Left cardiac atrium (tissue), 4 donors: ENCODE results near the gene PRPSAP1. TPM values are rescaled to one million over a fixed set of nuclear protein-coding genes. Genes with fewer than 3 reads are reported as not detected.
A peak's percentile ranks its signal among the peaks of the same experiment; 100 is the strongest.

Experiments
- ATAC-seq, 2 donors: fragments of 200-7000 bp; cut with Tn5 transposase; one replicate each; pipeline ENCODE4 v1.9.1; 2020; ENCODE audit warnings: mild to moderate bottlenecking in 2 of 2, moderate library complexity in 2 of 2
- DNase-seq: peaks from one replicate; pipeline ENCODE4 v3.0.0-alpha.2; 2020
- intact Hi-C, 2 donors: fragments of 100-400 bp; cut with DNase I; formaldehyde crosslinking; loops; one replicate each; pipeline versions ENCODE4 v1.14.1 to v1.15.1; 2022 to 2023
- total RNA-seq, 2 donors: library from RNA; stranded (reverse); fragmentation: NEBNext Ultra II Directional; extraction: Animal tissue kit (Norgen Biotek cat#: 25700); gene quantifications; one replicate each; pipeline ENCODE4 v1.2.1, GENCODE V29; 2021
- donor health status: DM: no; HTN: yes; CAD: no.
- donor health status: DM: no; HTN: yes; CAD: no; lungs with severe emphysema.
- donor health status: DM: yes; HTN: yes; CAD: no.
- donor health status: Dilated cardiomyopathy.

The PRPSAP1 gene
- total RNA-seq, 2 donors from 2014 or later, result 38.9 to 39.3 TPM

- DNase-seq (peak; percentile 84), ATAC-seq (peak; percentile 82)
- intact Hi-C loops, result no loop called here
These were observed 30.7 kb upstream of the PRPSAP1 start, which contains the start of gene SPHK1 for GRCh38 chr17:76384222-76384986. TSS of gene SPHK1 (plus strand) at chr17:76384609. CDS start at chr17:76385645, 1,036 bp downstream.

- ATAC-seq (peak; percentile 18 to 51), DNase-seq (peak; percentile 69)
- intact Hi-C loops, result no loop called here
These were observed 30.0 kb upstream of the PRPSAP1 start for GRCh38 chr17:76383546-76384221.

GRCh38 chr17:76382803-76383545 is 29.3 kb upstream of the PRPSAP1 start:
- ATAC-seq (peak; percentile 25 to 47), DNase-seq (peak; percentile 77)
- intact Hi-C loops, result no loop called here

GRCh38 chr17:76382351-76382802 is 28.7 kb upstream of the PRPSAP1 start:
- DNase-seq (peak; percentile 74), ATAC-seq (peak in 1 of 2 donors; percentile 6)
- intact Hi-C loops, result no loop called here

GRCh38 chr17:76381633-76382350 is 28.1 kb upstream of the PRPSAP1 start:
- DNase-seq (no peak), ATAC-seq (no peak)
- intact Hi-C loops, result no loop called here

DNA sequence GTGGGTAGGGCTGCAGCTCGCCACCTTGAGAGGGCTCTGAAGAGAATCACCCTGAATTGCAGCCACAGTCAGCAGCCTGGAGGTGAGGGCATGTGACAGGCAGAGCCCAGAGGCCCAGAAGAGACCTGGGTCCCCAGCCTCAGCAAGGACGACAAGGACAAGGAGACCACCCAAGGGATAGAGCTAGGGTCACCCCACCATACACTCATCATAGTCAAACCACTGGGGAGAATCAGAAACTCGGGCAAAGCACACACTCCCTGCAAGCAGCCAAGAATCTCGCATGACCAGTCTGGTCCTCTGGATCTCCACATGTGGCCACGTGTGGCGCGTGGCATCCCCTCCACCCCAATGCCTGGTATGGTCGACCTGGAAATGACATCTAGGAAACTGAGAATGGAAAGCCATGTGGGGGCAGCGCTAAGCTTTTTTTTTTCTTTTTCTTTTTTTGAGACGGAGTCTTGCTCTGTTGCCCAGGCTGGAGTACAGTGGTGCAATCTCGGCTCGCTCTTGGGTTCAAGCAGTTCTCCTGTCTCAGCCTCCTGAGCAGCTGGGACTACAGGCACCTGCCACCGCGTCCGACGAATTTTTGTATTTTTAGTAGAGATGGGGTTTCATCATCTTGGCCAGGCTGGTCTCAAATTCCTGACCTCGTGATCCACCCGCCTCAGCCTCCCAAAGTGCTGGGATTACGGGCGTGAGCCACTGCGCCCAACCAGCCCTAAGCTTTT is 26.1 kb upstream of the PRPSAP1 start:
- DNase-seq (no peak), ATAC-seq (no peak)
- intact Hi-C loops, result no loop called here

- intact Hi-C loops, result no loop called here
- ATAC-seq, result no peak
- no peak for DNase-seq
These were observed 25.5 kb upstream of the PRPSAP1 start for GRCh38 chr17:76379275-76379641.

DNA sequence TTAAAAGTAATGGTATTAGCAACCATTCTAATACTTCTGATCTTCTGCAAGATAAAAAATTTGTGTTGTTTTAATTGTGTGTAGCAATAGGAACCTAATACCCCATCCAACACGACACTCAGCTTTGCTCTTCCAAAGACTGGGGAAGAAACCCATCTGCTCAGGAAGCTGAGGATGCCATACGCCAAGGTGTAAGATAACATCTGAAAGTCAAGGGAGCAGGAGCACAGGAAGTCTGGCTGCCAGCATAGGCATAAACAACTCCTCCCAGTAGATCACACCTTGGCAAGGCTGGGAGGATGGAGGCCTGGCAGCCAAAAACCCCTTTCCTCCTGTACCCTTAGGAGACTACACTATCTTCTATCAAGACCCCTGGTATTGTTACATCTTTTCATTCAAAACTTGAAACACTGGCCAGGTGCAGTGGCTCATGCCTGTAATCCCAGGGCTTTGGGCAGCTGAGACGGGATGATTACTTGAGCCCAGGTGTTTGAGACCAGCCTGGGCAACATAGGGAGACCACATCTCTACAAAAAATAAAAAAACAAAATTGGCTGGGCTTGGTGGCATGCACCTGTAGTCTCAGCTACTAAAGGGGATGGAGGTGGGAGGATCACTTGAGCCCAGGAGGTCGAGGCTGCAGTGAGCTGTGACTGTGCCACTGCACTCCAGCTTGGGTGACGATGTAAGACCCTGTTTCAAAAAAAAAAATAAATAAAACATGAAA is 25.0 kb upstream of the PRPSAP1 start:
- DNase-seq, result no peak
- intact Hi-C loops, result no loop called here
- ATAC-seq, result no peak

DNA sequence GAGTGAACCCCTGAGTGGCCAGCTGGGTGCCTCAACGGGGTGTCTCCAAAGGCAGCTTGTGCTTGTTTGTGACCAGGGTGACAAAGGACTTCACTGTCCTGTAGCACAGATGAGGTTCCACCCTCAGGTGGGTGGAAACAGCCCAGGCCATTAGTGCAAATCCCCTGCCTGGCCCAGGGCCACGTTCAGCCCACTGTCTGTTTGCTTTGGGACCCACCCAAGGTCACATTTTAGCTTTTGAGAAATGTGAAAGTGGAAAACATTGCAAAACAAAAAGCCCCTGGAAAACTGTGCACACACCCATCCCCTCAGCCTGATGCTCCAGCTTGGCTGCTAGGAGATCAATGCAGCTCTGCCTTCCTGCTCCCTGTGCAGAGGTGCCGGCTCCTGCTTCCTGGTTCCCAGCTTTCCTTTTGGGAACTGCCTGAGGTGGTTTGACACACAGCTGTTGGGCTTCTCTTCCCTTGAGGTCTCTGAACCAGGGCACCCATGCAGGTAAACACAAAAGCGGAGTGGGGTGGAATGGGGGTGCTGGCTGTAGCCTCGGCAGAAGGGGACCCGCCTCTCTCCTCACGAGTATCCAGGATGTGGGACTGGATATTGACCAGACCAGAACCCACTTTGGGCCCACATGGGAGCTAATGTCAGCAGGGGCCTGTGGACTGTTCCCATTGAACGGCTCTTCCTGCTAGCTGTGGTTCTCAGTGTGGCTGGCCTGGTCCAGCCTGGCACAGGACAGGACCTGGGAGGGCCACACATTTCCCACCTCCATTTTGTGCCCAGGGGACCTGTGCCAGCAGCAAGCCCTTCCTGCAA is 22.8 kb upstream of the PRPSAP1 start:
- DNase-seq (peak; percentile 57), ATAC-seq (peak in 1 of 2 donors; percentile 31)
- intact Hi-C loops, result no loop called here

DNA sequence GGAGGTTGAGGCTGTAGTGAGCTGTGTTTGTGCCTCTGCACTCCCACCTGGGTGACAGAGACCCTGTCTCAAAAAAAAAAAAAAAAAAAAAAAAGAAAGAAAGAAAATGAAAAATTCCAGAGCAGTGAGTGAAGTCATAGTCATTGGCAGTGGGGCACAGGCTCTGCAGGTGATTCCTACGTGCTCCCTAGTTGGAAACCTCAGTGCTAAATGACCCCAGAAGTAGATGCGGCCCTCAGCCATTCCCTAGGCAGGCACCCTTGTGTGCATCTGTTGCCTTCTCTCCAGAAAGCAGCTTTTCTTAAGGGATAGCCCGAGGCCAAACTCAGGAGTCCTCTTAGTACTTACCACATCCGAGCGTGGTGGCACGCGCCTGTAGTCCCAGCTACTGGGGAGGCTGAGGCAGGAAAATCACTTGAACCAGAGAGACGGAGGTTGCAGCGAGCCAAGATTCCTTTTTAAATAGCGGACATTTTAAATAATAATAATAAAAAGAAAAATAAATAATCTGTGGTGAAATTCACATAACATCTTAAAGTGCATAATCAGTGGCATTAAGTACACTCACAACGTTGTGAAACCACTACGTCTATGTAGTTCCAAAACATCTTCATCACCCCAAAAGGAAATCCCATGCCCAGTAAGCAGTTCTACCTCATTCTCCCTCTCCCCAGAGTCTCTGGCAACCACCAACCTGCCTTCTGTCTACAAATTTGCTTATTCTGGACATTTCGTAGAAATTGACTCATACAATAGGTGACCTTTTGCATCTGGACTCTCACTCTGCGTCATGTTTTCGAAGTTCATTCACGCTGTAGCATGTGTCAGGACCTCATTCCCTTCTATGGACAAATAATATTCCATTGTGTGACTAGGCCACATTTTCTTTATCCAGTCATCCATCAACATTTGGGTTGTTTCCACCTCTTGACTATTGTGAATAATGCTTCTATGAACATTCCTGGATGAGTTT is 18.2 kb upstream of the PRPSAP1 start:
- no peak for ATAC-seq
- DNase-seq, result no peak
- intact Hi-C loops, result no loop called here

GRCh38 chr17:76370261-76370993 is 16.7 kb upstream of the PRPSAP1 start:
- DNase-seq (peak; percentile 91), ATAC-seq (peak; percentile 93 to 95)
- intact Hi-C loops, result no loop called here

DNA sequence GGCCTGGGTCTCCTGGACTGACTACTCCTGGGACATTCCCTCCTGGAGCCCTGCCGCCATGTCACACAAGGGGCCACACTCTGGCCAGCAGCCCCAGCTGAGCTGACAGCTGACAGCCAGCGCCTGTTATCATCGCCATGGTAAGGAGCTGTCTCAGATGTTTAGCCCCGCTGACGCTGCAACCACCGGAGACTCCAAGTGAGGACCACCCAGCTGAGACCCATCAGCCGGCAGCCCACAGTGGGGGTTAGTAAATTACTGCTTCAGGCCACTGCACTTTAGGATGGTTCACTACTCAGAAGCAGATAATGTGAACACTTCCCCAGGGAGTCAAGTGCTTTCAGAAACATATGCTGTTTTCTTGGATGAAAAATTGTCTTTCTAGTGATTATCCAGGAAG is 16.1 kb upstream of the PRPSAP1 start:
- peak; percentile 45 for DNase-seq
- intact Hi-C loops, result no loop called here
- ATAC-seq, result peak; percentile 48 to 64

DNA sequence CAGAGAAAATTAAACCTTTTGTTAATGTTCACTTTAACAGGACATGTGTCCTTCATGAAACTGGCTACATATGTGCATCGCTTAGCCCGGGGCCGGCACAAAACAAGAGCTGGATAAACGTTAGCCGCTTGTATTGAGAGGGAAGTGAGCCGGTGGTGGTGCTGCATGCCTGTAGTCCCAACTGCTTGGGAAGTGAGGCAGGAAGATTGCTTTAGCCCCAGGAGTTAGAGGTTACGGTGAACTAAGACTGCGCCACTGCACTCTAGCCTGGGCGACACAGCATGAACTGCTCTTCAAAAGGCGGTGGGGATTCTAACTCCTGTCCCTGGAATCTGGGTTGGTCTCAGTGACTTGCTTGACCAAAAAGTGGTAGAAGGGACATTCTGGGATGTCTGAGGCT is 15.7 kb upstream of the PRPSAP1 start:
- intact Hi-C loops, result no loop called here
- DNase-seq, result no peak
- peak in 1 of 2 donors; percentile 5 for ATAC-seq

- intact Hi-C loops, result no loop called here
- no peak for ATAC-seq
- DNase-seq, result no peak
These were observed 14.8 kb upstream of the PRPSAP1 start for GRCh38 chr17:76368545-76368944.

DNA sequence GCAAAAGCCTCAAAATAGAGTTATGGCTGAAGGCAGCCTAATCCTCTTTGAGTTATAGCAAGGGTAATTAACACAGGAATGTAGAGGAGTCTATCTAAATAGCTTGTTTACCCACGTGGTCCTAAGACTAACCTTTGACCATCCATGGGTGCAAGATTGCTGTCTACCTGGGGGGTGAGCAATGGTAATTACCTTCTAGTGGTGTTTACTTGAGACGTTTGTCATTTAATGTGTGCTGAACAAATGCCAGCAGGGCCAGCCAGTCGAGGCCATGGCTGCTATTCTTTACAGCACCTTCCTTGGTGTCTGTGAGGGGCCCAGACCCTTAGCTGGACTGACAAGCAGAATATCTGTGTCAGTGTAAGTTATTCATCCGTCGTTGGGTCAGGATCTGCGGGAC is 13.9 kb upstream of the PRPSAP1 start:
- DNase-seq (no peak), ATAC-seq (no peak)
- intact Hi-C loops, result no loop called here
